Stimulated activated CD4-positive, alpha-beta T cell treated with anti-CD3 and anti-CD28 coated beads, TNF-alpha, amount 100 ng/mL, for 4 hours (primary cell): ENCODE measurements around the gene CLDND1.

ENCODE experiments used
- DNase-seq, 3 experiments: peaks; one replicate each; pipeline ENCODE4 v3.0.0-alpha.2; 2020; ENCODE audit warnings: low read depth in 3 of 3

CLDND1 gene

DNA sequence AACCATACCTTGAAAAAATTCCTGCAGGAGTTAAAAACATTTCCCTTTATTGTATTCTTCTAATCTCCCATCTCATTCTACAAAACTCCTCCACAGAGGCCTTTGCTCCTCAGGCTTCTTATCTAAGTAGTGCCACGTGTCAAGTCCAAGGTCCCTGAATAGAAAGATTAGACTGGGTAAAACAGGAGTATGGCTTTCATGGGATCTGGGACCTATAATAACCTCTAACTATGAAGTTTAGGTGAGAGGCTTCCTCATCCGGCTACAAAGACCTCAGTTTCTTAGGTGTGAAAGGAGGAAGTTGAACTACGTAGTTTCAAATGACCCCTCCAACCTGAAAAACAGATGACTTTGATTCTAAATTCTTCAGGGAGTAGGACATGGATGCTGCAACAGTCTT, 29.1 kb upstream of the CLDND1 start:
- DNase-seq: no peak

DNA sequence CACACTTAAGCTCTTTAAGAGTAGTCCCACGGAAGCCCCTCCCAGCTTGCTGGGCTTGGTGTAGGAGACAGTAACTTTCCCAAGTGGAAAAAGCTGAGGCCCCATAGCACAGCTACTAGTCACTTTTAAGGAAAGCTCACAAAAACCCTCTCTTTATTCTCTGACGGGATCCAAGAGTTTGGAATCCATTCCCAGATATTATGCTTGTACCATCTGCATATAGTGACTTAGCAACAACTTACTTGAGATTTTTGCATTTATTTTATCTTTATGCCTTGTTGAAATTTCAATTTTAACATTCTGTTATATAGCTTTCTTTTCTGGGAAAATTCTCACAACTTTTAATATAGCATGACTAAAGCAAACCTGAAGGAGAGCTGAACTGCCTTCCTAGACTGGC, 28.5 kb upstream of the CLDND1 start:
- no peak for DNase-seq

DNA sequence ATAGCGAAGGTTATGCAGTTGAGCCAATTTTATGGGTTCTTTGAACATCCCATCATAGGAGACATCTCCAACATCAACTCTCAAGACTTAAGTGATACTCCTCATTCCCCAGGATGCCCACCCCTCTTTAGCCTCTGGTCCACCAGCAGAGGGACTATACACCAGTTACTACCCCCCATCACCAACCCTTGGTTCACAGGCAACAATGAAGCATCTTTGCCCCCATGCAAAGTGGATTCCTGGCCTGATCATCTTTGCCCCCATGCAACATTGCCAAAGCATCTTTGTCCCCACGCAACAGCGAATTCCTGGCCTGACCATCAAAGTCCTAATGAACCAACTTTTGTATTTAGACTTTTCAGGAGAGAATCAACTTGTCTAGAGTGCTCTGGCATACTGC, 28.1 kb upstream of the CLDND1 start:
- DNase-seq: no peak

GRCh38 chr3:98548544-98548943, 25.8 kb upstream of the CLDND1 start:
- no peak for DNase-seq

GRCh38 chr3:98545940-98546339, 23.2 kb upstream of the CLDND1 start:
- DNase-seq: no peak

DNA sequence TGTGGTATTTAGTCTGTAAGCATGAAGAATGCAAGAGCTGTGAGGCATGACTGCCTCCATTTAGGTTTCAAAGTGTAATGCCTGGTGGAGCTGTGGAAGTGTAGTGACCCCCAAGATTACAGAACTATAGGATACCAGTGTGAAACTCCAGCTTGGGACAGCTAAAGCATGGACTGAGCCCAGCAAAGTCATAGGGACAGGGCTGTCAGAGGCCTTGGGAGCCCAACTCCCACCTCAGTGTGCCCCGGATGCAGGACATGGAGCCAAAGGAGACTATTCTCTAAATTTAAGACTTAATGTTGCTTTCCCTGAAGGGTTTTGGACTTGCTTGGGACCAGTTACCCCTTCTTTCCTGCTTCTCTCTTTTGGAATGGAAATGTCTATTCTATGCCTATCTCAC, 19.9 kb upstream of the CLDND1 start:
- DNase-seq: no peak

- no peak for DNase-seq
Observed at GRCh38 chr3:98541695-98542094, 19.0 kb upstream of the CLDND1 start.

DNA sequence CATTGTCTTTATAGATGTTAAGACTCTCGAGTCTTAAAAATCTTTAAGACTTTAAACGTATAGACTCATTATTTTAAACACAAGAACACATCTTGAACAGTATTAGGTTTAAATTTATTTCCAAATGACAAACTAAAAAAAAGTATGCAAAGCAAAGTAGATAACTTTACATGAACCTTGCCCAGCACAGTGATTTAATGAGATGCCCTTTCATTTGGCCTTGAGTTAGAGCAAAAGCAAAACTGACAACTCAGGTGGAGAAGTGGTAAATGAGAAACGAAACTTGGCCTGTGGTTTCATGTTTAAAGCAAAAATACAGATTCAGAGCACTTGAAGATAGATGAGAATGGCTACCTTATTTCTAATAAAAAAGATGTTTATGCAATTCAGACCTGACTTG, 17.6 kb upstream of the CLDND1 start:
- no peak for DNase-seq

DNA sequence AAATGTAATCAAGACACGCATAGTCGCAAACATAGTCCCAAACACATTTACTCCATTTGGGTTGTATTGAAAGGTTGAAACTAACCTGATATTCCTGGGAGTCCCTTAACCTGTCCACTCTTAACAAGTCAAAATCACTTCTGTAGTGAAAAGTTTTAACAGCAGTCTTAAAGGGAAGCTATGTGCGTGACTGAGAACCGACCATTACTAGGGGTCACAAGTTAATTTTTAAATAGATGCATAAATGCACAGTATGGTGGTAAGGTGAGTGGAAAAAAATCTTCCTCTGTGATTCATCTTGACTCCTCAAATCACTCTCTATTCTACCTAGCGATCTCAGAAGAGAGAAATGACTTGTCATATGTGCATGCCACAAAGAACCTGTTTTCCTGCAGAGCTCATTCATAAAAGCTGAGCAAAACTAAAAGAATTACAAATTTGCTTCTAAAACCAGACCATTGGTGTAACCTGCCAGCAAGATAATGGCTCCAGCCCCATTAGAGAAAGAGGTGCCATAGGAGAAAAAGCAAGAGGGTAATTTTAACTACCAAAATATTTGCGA, 13.8 kb upstream of the CLDND1 start:
- no peak for DNase-seq

- no peak for DNase-seq
Observed at GRCh38 chr3:98534734-98535133, 12.0 kb upstream of the CLDND1 start.

GRCh38 chr3:98534168-98534567, 11.5 kb upstream of the CLDND1 start:
- DNase-seq: no peak

- DNase-seq: no peak
Observed at GRCh38 chr3:98532709-98533571, 10.2 kb upstream of the CLDND1 start.

DNA sequence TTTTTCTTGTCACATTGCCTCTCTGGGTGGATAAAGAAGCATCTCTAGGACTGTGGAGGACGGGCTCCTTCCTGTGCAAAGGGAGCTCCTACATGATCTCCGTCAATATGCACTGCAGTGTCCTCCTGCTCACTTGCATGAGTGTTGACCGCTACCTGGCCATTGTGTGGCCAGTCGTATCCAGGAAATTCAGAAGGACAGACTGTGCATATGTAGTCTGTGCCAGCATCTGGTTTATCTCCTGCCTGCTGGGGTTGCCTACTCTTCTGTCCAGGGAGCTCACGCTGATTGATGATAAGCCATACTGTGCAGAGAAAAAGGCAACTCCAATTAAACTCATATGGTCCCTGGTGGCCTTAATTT, 9.6 kb upstream of the CLDND1 start:
- no peak for DNase-seq

- no peak for DNase-seq
Observed at GRCh38 chr3:98531622-98532274, 9.0 kb upstream of the CLDND1 start, which contains the start of gene GPR15. Gene GPR15 (plus strand): TSS chr3:98531978. CDS start chr3:98532034, 56 bp downstream.

- DNase-seq: no peak
Observed at GRCh38 chr3:98530676-98531075, 8.0 kb upstream of the CLDND1 start.

GRCh38 chr3:98529856-98530459, 7.3 kb upstream of the CLDND1 start:
- no peak for DNase-seq

GRCh38 chr3:98528474-98529346, 6.0 kb upstream of the CLDND1 start:
- no peak for DNase-seq

DNA sequence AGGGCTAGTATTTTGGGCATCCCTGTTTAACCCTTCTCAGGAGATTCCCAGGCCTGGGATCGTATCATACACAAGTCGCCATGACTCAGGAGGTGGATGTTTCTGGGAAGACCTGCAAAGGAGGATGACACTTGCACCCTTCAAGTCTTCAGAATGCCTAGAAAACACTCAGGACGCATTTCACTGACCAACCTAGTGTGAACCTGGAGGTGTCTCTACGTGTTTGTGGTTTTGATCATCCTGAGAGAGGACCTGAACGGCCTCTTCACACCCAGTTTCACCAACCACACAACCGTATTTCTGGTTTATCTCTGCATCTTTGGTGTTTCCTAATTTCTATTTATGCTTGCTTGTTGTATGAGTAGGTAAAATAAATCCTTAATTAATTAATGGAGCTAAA, 2.8 kb upstream of the CLDND1 start:
- DNase-seq: no peak

DNA sequence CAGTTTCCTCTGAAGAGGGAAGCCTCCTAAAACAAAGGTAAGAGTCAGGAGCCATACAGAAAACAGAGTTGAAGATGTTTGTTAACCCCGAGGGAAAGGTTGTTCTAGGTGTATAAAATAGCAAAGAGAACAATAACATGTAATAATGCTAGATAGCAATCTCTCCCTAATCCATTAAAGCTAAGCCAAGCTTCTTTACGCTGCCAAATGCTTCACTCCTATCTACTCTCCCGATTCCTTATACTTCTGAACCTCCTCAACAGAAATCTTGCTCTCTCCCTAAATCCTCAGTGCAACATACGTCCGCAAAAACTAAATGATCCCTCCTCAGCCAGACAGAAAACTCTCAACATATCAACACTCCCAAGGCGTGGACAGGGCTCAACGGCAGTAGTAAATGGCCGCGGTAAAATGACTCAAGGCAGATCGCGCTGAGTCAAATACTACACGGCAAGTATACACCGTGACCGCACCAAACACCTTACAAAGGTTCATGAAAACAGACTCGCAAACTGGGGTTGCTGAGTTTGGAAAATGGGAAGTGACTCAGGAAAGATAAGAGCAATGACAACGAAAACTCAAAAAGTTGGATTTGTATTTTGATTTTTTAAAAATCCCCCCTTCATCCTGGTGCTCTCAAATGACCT, 682 bp downstream of the CLDND1 start:
- DNase-seq: peak; percentile 19 to 24 (median 22)

GRCh38 chr3:98519351-98519750, 3.4 kb downstream of the CLDND1 start:
- no peak for DNase-seq

DNA sequence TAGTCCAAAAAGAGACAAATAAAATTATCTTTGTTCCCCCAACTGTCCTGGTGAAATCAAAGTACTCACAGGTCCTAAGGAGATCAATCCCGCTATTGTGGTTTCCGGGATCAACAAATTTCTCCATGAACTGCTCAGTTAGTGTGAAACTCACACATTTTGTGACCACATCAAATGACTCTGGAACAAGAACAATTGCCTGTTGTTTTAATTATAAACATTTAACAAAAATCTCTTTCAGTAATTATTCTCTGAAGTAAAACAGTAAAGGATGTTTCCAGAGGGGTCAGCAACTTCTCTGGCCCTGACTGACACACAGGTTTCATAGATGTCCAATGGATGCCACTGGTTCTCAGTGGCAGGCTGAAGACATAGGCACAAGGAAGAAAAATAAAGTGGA, 3.9 kb downstream of the CLDND1 start:
- DNase-seq: no peak
